Measurements from ENCODE around the gene ESYT3.

The ESYT3 gene

DNA sequence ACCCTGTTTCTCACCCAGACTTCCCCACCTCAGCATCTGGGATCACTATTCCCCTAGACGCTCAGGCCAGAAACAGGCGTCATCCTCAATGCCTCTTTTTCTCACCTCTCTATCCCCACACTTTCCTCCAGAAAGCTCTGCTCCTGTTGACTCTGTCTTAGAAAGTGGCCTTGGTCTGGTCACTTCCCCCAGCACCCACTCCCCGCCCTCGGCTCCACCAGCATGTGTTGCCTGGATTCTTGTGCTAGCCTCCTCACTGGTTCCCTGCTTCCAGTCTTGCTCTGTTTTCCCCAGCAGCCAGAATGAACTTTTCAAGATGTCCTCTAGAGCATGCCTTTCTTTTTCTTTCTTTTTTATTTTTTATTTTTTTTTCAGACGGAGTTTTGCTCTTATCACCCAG, 39.7 kb upstream of the ESYT3 start:
- no peak overlapping the region for H3K4me3 ChIP-seq (ENCODE audit: low read depth, low read length)
- in situ Hi-C loops (cut with HindIII; ENCODE audit: low sequenced_read_pairs) = no loop called here
- TF ChIP-seq, protein P1, sequence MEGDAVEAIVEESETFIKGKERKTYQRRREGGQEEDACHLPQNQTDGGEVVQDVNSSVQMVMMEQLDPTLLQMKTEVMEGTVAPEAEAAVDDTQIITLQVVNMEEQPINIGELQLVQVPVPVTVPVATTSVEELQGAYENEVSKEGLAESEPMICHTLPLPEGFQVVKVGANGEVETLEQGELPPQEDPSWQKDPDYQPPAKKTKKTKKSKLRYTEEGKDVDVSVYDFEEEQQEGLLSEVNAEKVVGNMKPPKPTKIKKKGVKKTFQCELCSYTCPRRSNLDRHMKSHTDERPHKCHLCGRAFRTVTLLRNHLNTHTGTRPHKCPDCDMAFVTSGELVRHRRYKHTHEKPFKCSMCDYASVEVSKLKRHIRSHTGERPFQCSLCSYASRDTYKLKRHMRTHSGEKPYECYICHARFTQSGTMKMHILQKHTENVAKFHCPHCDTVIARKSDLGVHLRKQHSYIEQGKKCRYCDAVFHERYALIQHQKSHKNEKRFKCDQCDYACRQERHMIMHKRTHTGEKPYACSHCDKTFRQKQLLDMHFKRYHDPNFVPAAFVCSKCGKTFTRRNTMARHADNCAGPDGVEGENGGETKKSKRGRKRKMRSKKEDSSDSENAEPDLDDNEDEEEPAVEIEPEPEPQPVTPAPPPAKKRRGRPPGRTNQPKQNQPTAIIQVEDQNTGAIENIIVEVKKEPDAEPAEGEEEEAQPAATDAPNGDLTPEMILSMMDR (IDR thresholded peaks at IDR 0.05; ENCODE audit: low read depth, low read length) = no peak
- DNase-seq (ENCODE audit: low read depth, low spot score) = no peak

DNA sequence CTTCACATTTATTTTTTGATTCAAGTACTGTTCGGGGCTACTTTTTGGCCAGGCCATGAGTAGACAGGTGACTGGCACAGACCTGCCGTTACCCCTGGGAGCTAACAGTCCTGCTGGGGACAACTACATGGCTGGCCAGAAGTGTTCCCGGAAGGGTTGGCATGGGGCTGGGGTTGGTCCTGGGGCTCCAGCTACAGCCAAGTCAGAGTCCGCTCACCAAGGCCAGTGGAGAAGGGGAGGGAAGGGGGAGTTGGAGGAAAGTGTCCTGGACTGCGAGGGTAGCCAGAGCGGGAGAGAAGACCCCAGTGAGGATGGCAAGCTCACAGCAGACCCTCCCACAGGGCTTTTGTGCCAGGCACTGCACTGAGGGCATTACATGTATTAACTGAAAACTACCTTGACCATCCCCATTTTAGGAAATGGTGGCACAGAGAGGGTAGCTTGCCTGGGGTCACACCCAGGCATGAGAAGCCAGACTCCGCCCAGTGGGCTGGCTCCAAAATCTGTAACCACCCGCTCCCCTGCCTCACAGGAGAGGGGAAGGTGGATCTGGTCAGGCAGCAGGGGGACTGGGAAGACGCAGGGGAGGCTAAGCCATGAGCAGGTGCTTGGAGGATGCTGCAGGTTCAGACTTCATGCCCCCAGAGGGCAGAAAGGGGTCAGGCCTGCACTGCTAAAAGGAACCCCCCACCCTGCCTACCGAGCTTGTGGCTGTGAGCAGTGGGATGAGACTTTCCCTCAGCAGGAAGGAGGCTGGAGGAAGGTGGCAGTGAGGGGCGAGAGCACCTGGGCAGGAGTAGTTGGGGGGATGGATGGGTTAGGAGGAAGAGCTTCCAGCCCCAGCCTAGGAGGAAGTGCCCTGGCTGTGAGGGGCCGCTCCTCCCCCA, 38.3 kb upstream of the ESYT3 start:
- no peak for DNase-seq (ENCODE audit: low read depth, low spot score)
- in situ Hi-C loops (cut with HindIII; ENCODE audit: low sequenced_read_pairs) = no loop called here
- TF ChIP-seq, protein P1 (IDR thresholded peaks at IDR 0.05; ENCODE audit: low read depth, low read length) = no peak
- no peak overlapping the region for H3K4me3 ChIP-seq (ENCODE audit: low read depth, low read length)

DNA sequence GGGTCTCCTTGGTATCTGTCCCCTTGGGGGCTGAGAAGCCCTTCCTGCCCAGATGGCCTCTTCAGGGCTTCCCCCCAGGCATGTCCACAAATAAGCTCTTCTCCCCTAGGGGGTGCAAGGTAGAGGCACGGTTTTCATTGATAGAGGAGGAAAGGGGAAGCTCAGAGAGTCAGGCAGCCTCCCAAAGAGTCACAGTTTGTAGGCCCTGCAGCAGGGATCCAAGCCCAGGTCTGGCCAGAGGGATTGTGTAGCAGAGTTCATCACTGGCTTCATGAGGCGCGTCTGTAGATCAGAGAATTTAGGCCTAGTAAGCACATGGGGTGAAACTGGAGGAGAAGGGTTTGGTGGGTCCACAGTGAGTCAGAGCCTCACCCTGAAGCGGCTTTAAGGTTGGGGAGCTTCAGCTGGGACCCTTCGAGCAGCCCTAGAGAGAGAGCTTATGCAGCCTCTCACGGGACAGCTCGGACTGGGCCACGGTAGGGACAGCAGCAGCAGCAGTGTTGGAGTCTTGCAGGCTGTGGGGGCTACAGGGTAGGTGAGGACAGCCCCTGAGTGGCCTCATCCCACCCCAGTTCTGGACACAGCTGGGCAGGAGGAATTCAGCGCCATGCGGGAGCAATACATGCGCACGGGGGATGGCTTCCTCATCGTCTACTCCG, 37.5 kb upstream of the ESYT3 start:
- DNase-seq (ENCODE audit: low read depth, low spot score) = no peak
- no peak overlapping the region for H3K4me3 ChIP-seq (ENCODE audit: low read depth, low read length)
- in situ Hi-C loops (cut with HindIII; ENCODE audit: low sequenced_read_pairs) = no loop called here
- TF ChIP-seq, protein P1 (IDR thresholded peaks at IDR 0.05; ENCODE audit: low read depth, low read length) = no peak

DNA sequence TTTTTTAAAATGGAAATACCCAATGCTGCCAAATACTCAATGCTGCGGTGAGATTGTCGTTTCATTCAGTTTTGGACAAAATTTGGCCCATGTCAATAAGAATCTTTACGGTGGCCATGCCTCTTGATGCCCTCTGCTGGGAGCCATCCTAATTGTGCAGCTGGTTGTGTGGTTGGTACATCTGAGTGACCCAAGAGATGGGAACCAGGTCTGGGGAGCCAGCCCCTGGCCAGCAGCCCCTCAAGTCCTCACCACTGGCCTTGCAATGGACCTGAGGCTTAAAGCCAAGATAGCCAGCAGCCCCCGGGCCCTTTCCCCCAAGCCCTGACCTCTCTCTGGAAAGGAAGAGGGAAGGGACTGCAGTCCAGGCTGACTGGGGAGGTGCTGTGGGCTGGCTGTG, 36.4 kb upstream of the ESYT3 start:
- TF ChIP-seq, protein P1 (IDR thresholded peaks at IDR 0.05; ENCODE audit: low read depth, low read length) = peak; percentile 13
- no peak overlapping the region for H3K4me3 ChIP-seq (ENCODE audit: low read depth, low read length)
- DNase-seq (ENCODE audit: low read depth, low spot score) = no peak
- in situ Hi-C loops (cut with HindIII; ENCODE audit: low sequenced_read_pairs) = no loop called here

DNA sequence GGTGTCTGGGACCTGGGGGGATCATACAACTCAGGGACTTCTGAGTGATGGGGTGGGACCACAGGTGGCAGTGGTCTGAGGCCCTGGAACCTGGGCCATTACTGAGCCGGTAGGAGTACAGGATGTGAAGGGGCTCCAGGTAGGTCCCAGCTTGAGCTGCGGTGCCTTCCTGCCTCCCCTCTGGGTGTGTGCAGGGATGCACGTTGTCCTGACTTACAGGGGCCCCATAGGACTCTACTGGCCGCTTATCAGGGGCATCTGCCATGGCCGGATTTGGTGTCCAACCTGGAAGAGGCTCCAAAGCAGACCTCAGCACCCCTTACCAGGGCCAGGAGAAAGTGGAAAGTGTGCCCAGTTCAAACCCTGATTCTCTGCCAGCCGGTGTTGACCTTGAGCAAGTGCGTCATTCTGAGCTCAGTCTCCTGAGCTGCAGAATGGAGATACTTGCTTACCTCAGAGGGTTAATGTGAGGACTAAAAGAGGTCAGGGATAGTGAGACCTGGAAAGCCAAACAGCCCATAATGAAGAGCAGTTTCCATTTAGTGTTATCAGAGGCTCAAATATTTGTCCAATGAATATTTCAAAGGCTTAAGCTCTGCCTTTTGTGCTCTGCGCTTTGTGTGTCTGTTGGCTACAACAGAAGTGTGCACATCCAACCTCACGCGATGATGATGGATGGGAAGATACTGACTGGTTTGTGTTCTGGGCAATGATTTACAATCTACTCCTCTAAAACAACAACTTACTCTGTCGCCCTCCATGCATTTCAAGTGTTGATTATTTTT, 35.4 kb upstream of the ESYT3 start:
- TF ChIP-seq, protein P1 (IDR thresholded peaks at IDR 0.05; ENCODE audit: low read depth, low read length) = no peak
- in situ Hi-C loops (cut with HindIII; ENCODE audit: low sequenced_read_pairs) = no loop called here
- DNase-seq (ENCODE audit: low read depth, low spot score) = no peak
- no peak overlapping the region for H3K4me3 ChIP-seq (ENCODE audit: low read depth, low read length)

DNA sequence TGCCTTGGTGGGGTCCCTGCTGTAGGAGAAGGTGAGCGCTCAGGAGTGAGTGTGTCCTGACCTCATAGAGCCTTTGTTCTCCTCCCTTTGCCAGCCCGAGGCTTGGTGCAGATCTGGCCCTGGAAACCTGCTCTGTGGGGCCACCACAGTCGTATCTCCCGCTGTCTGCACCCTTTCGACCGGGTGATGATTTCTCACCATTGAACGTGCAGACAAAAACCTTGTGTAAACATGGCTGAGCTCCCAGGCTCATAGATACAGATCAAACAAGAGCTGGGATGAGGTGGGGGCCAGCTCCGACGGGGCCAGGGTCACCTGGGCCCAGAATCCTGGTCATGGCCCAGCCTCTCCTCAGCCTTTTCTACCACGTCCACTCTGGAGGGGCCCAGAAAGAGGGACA, 34.6 kb upstream of the ESYT3 start:
- no peak for DNase-seq (ENCODE audit: low read depth, low spot score)
- TF ChIP-seq, protein P1 (IDR thresholded peaks at IDR 0.05; ENCODE audit: low read depth, low read length) = no peak
- no peak overlapping the region for H3K4me3 ChIP-seq (ENCODE audit: low read depth, low read length)
- in situ Hi-C loops (cut with HindIII; ENCODE audit: low sequenced_read_pairs) = no loop called here

Data from astrocyte of the spinal cord (primary cell).